ENCODE data around the gene GNG11. TPM values are rescaled to one million over a fixed set of nuclear protein-coding genes. Genes with fewer than 3 reads are reported as not detected.
"Not testable (repeated sequence)": the region's sequence is repeated elsewhere in the genome, so short reads cannot be mapped to it uniquely, and the experiment has no call there.

The GNG11 gene
- total RNA-seq, 4 donors from 2014 or later, result 15.3 to 24.3 (median 21.8) TPM

GRCh38 chr7:93913197-93913596 is 8.3 kb upstream of the GNG11 start:
- Histone ChIP-seq H3K4me3 (no peak overlapping the region), H3K36me3 (no peaks in the 10 kb centered on the region), H3K4me1 (peaks cover 0 to 20% (median 0%) of the 10 kb centered on the region in 4 donors), H3K27ac (no peak overlapping the region), H3K9me3 (no peaks in the 10 kb centered on the region), H3K27me3 (no peaks in the 10 kb centered on the region)
- DNase-seq (ENCODE audit: low spot score in 2 of 2), result no peak
- TF ChIP-seq CTCF (IDR thresholded peaks at IDR 0.05) (no peak), POLR2A (IDR thresholded peaks at IDR 0.05) (no peak), EP300 (IDR thresholded peaks at IDR 0.05) (no peak)

- TF ChIP-seq EP300 (IDR thresholded peaks at IDR 0.05), result no peak
- no peak for TF ChIP-seq POLR2A (IDR thresholded peaks at IDR 0.05)
- TF ChIP-seq CTCF (IDR thresholded peaks at IDR 0.05), result no peak
- H3K36me3 ChIP-seq, result no peaks in the 10 kb centered on the region
- peaks cover 0 to 20% (median 0%) of the 10 kb centered on the region in 4 donors for H3K4me1 ChIP-seq
- no peaks in the 10 kb centered on the region for H3K27me3 ChIP-seq
- peak overlapping the region in 2 of 4 donors; percentile 50 to 58 for H3K27ac ChIP-seq
- H3K4me3 ChIP-seq, result no peak overlapping the region
- no peak for DNase-seq (ENCODE audit: low spot score in 2 of 2)
- 28 to 36% methylated on average over 7 of the region's 7 CpGs for WGBS, 2 donors
- H3K9me3 ChIP-seq, result no peaks in the 10 kb centered on the region
Observed at GRCh38 chr7:93914581-93915066, 6.9 kb upstream of the GNG11 start.

- not testable (repeated sequence) for H3K27me3 ChIP-seq; H3K9me3 ChIP-seq; H3K36me3 ChIP-seq; DNase-seq (ENCODE audit: low spot score in 2 of 2); H3K4me3 ChIP-seq; H3K27ac ChIP-seq
- H3K4me1 ChIP-seq, result peaks cover 0 to 14% (median 0%) of the 10 kb centered on the region in 4 donors
- WGBS, 2 donors, result 44 to 71% methylated on average over 3 of the region's 3 CpGs
Observed at GRCh38 chr7:93915206-93915842, 6.2 kb upstream of the GNG11 start.

- not testable (repeated sequence) for H3K4me3 ChIP-seq; H3K36me3 ChIP-seq; H3K9me3 ChIP-seq; H3K27ac ChIP-seq; H3K27me3 ChIP-seq; DNase-seq (ENCODE audit: low spot score in 2 of 2)
- peaks cover 0 to 11% (median 0%) of the 10 kb centered on the region in 4 donors for H3K4me1 ChIP-seq
Observed at GRCh38 chr7:93915888-93916287, 5.6 kb upstream of the GNG11 start.

GRCh38 chr7:93916315-93916714 is 5.2 kb upstream of the GNG11 start:
- H3K4me3 ChIP-seq; H3K9me3 ChIP-seq; DNase-seq (ENCODE audit: low spot score in 2 of 2); H3K36me3 ChIP-seq; H3K27ac ChIP-seq; H3K27me3 ChIP-seq: not testable (repeated sequence)
- H3K4me1 ChIP-seq, result peaks cover 0 to 11% (median 0%) of the 10 kb centered on the region in 4 donors
- 79% methylated on average over 4 of the region's 4 CpGs for WGBS, 2 donors

- peak overlapping the region in 3 of 4 donors; percentile 69 to 77 (median 75) for H3K4me3 ChIP-seq
- peak overlapping the region; percentile 10 to 95 (median 89) for H3K27ac ChIP-seq
- peaks cover 0 to 19% (median 0%) of the 10 kb centered on the region in 4 donors for H3K4me1 ChIP-seq
- WGBS, 2 donors, result 23 to 32% methylated on average over 6 of the region's 6 CpGs
- no peaks in the 10 kb centered on the region for H3K36me3 ChIP-seq
- no peaks in the 10 kb centered on the region for H3K9me3 ChIP-seq
- DNase-seq (ENCODE audit: low spot score in 2 of 2), result no peak
- TF ChIP-seq POLR2A (IDR thresholded peaks at IDR 0.05), result no peak
- TF ChIP-seq EP300 (IDR thresholded peaks at IDR 0.05), result no peak
- no peak for TF ChIP-seq CTCF (IDR thresholded peaks at IDR 0.05)
- H3K27me3 ChIP-seq, result no peaks in the 10 kb centered on the region
Observed at GRCh38 chr7:93920496-93921182, 896 bp upstream of the GNG11 start.
